ENCODE data around the gene PTGR2. TPM values are rescaled to one million over a fixed set of nuclear protein-coding genes. Genes with fewer than 3 reads are reported as not detected.

Gene PTGR2
- total RNA-seq, 1 experiment from 2014 or later: 21.8 TPM

DNA sequence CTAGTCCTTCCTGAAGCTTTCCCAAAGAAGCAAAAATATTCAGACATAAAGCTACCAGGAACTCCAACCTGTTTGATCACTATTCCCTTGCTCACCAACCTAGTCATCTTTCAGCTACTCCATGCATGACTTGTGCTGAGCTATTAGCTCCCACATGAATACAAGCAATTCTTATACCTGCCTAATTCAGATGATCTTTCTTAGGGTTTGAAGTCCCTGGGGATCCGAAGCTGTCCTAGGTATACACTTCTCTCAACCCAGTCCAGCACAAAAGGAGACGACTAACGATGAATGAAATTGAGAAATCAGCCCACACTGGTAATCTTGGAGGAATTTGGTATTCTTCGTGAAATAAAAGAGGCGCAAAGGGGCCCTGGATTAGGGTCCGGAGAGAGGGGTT lies 631 bp upstream of the PTGR2 start:
- Histone ChIP-seq H3K4me3 (peak overlapping the region; percentile 68), H3K27me3 (ENCODE audit: insufficient read depth, low read depth) (no peaks in the 10 kb centered on the region), H3K4me2 (peak overlapping the region; percentile 98), H4K20me1 (ENCODE audit: insufficient read depth) (no peaks in the 10 kb centered on the region), H3K9me2 (ENCODE audit: insufficient read depth) (no peaks in the 10 kb centered on the region), H3K36me3 (ENCODE audit: low read depth) (no peaks in the 10 kb centered on the region), H2AFZ (peak overlapping the region; percentile 94), H3K79me2 (ENCODE audit: low read depth) (peaks cover 16% of the 10 kb centered on the region), H3K9me3 (ENCODE audit: insufficient read depth, low read depth) (no peaks in the 10 kb centered on the region), H3K4me1 (replicated peaks; ENCODE audit: insufficient read depth) (peaks cover 32% of the 10 kb centered on the region), H3F3A (ENCODE audit: insufficient read depth, low read depth) (peaks cover 46% of the 10 kb centered on the region), H3K27ac (peak overlapping the region; percentile 89)
- intact Hi-C loops (cut with micrococcal nuclease; ENCODE audit: unreplicated experiment): loop anchor here (1.0 to 2.0 kb wide), 4 partner anchors 14 to 99 kb away; partner anchors contain the start of genes COQ6, FAM161B and ZNF410
- TSS peak; percentile 91 for BruUV-seq (replicated peaks)
- ChIA-PET POLR2A (ENCODE audit: unreplicated experiment) (interaction anchor here (0.5 to 1.5 kb wide), 11 partner anchors 36 to 282 kb away, joined by 3 to 18 read pairs (median 9); partner anchors contain the start of genes ACOT2 and ZNF410), CTCF (interaction anchor here (0.7 to 1.2 kb wide), 2 partner anchors 21 to 92 kb away, joined by 3 read pairs; no protein-coding TSS in a partner anchor)
- TF ChIP-seq, protein P1, sequence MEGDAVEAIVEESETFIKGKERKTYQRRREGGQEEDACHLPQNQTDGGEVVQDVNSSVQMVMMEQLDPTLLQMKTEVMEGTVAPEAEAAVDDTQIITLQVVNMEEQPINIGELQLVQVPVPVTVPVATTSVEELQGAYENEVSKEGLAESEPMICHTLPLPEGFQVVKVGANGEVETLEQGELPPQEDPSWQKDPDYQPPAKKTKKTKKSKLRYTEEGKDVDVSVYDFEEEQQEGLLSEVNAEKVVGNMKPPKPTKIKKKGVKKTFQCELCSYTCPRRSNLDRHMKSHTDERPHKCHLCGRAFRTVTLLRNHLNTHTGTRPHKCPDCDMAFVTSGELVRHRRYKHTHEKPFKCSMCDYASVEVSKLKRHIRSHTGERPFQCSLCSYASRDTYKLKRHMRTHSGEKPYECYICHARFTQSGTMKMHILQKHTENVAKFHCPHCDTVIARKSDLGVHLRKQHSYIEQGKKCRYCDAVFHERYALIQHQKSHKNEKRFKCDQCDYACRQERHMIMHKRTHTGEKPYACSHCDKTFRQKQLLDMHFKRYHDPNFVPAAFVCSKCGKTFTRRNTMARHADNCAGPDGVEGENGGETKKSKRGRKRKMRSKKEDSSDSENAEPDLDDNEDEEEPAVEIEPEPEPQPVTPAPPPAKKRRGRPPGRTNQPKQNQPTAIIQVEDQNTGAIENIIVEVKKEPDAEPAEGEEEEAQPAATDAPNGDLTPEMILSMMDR (conservative IDR thresholded peaks at IDR 0.05): no peak
- no peak for TF ChIP-seq EZH2 (IDR thresholded peaks at IDR 0.05; ENCODE audit: low read depth)
- peak; percentile 21 to 87 for DNase-seq

DNA sequence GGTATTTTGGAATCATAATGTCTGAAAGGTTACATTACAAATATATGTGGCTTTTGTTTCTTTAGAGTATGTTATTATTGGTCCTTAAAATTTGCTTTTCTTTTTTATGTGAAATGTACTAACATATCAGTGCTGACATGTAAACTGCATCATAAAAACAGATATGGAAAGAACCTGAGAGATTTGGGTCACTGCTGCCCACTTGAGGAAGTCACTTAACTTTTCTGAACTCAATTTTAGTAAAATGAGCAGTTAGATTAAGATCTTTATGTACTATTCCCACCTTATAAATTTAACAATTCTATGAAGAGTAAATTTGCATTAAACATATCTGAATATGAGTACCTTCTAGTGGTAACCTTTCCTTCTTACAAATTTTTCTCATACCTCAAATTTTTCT lies 7.5 kb downstream of the PTGR2 start:
- no peaks in the 10 kb centered on the region for H3K4me1 ChIP-seq (replicated peaks; ENCODE audit: insufficient read depth)
- H3K27ac ChIP-seq: no peak overlapping the region
- no peak overlapping the region for H3K4me2 ChIP-seq
- no peak for DNase-seq
- no TSS peak for BruUV-seq (replicated peaks)
- POLR2A ChIA-PET (ENCODE audit: unreplicated experiment): interaction anchor here (0.5 kb wide), 1 partner anchor 176 kb away, joined by 9 read pairs; no protein-coding TSS in a partner anchor
- no peaks in the 10 kb centered on the region for H3K9me2 ChIP-seq (ENCODE audit: insufficient read depth)
- H2AFZ ChIP-seq: no peak overlapping the region
- no peaks in the 10 kb centered on the region for H3K79me2 ChIP-seq (ENCODE audit: low read depth)
- H3K9me3 ChIP-seq (ENCODE audit: insufficient read depth, low read depth): no peaks in the 10 kb centered on the region
- intact Hi-C loops (cut with micrococcal nuclease; ENCODE audit: unreplicated experiment): no loop called here
- no peak overlapping the region for H3K4me3 ChIP-seq
- H4K20me1 ChIP-seq (ENCODE audit: insufficient read depth): no peaks in the 10 kb centered on the region
- no peaks in the 10 kb centered on the region for H3K27me3 ChIP-seq (ENCODE audit: insufficient read depth, low read depth)
- peaks cover 6% of the 10 kb centered on the region for H3K36me3 ChIP-seq (ENCODE audit: low read depth)
- H3F3A ChIP-seq (ENCODE audit: insufficient read depth, low read depth): peaks cover 20% of the 10 kb centered on the region
- CTCF ChIA-PET: no interaction called here
- no peak for TF ChIP-seq EZH2 (IDR thresholded peaks at IDR 0.05; ENCODE audit: low read depth)
- TF ChIP-seq, protein P1 (conservative IDR thresholded peaks at IDR 0.05): no peak

DNA sequence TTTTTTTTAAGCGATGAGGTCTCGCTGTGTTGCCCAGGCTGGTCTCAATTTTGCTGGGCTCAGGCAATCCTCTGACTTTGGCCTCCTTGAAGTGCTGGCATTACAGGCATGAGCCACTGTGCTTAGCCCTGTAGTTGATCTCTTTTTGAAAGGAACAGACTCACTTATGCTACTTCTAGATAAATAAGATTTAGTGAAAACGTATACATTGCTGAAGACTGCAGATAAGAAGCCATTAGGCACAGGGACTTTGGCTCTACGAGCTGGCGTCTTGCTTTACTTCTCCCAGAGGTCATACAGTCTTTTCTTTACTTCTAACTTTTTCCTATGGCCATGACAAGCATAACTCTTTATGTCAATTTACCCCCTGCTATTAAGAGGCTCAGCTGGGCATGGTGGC lies 9.4 kb downstream of the PTGR2 start:
- no peaks in the 10 kb centered on the region for H3K9me2 ChIP-seq (ENCODE audit: insufficient read depth)
- no peak for DNase-seq
- ChIA-PET POLR2A (ENCODE audit: unreplicated experiment) (interaction anchor here (0.8 kb wide), 1 partner anchor 21 kb away, joined by 7 read pairs; no protein-coding TSS in a partner anchor), CTCF (interaction anchor here (0.9 kb wide), 1 partner anchor 132 kb away, joined by 9 read pairs; no protein-coding TSS in a partner anchor)
- no peaks in the 10 kb centered on the region for H3K9me3 ChIP-seq (ENCODE audit: insufficient read depth, low read depth)
- no peak overlapping the region for H2AFZ ChIP-seq
- intact Hi-C loops (cut with micrococcal nuclease; ENCODE audit: unreplicated experiment): no loop called here
- H3K4me3 ChIP-seq: no peak overlapping the region
- no peaks in the 10 kb centered on the region for H3K4me1 ChIP-seq (replicated peaks; ENCODE audit: insufficient read depth)
- BruUV-seq (replicated peaks): no TSS peak
- no peak overlapping the region for H3K4me2 ChIP-seq
- H3K27me3 ChIP-seq (ENCODE audit: insufficient read depth, low read depth): no peaks in the 10 kb centered on the region
- H3K79me2 ChIP-seq (ENCODE audit: low read depth): no peaks in the 10 kb centered on the region
- TF ChIP-seq, protein P1 (conservative IDR thresholded peaks at IDR 0.05): no peak
- TF ChIP-seq EZH2 (IDR thresholded peaks at IDR 0.05; ENCODE audit: low read depth): no peak
- H3K27ac ChIP-seq: no peak overlapping the region
- no peaks in the 10 kb centered on the region for H4K20me1 ChIP-seq (ENCODE audit: insufficient read depth)
- peaks cover 18% of the 10 kb centered on the region for H3F3A ChIP-seq (ENCODE audit: insufficient read depth, low read depth)
- H3K36me3 ChIP-seq (ENCODE audit: low read depth): peaks cover 6% of the 10 kb centered on the region
